K562 (cell line): ENCODE data around the gene PCDHGB1. TPM values are rescaled to one million over a fixed set of nuclear protein-coding genes. Genes with fewer than 3 reads are reported as not detected.

Source experiments
- ATAC-seq: fragments of 200-7000 bp; cut with Tn5 transposase; 3 replicates; pipeline ENCODE4 v1.9.1; 2020; ENCODE audit warnings: moderate library complexity
- BruUV-seq: library from RNA; stranded (reverse); fragments of 400-500 nt; replicated peaks from 2 replicates; lab custom pipeline; 2021; lab: Mats Ljungman, UMichigan
- CTCF ChIA-PET: fragments of 300-600 bp; formaldehyde crosslinking; extraction: SDS; loops from one replicate; lab custom pipeline; 2021; ENCODE audit warnings: low intra/inter-chr PET ratio; lab: Yijun Ruan, JAX
- POLR2A ChIA-PET: fragments of 300-600, 350-650 bp; sonication (Branson Sonifier 250); formaldehyde crosslinking; extraction: SDS; loops from one replicate; lab custom pipeline; 2021; ENCODE audit warnings: antibody characterized with exemption, inconsistent platforms; lab: Yijun Ruan, JAX
- DNase-seq, 4 experiments: peaks; one replicate each; pipeline versions ENCODE4 v3.0.0 to v3.0.0-alpha.2; 2011 to 2018; ENCODE audit warnings: low spot score in 3 of 4, mixed read lengths in 3 of 4; ENCODE audit errors: extremely low read depth in 1 of 4
- FAIRE-seq: peaks from 2 replicates; lab custom pipeline; 2011; peaks lifted over from hg19 to GRCh38; lab: Jason Lieb, UNC
- H2AFZ ChIP-seq: 2 replicates; pipeline ENCODE4 v1.6.0; 2011; ENCODE audit warnings: low read depth, low read length, control low read depth, inconsistent platforms
- H3K27ac ChIP-seq: fragments of 200-600 bp; 3 replicates; pipeline ENCODE4 v1.8.0; 2011; ENCODE audit warnings: low read depth, mild to moderate bottlenecking, control low read depth, inconsistent platforms, low read length, moderate library complexity, mixed read lengths; ENCODE audit errors: extremely low read depth
- H3K27me3 ChIP-seq, 2 experiments: fragments of 300-600 bp in 1 of 2; 2 replicates in 1 of 2; 3 replicates in 1 of 2; pipeline versions ENCODE4 v1.6.0 to v1.8.0; 2011; ENCODE audit warnings: inconsistent platforms in 2 of 2, low read length in 2 of 2, mild to moderate bottlenecking in 1 of 2, mixed read lengths in 1 of 2, moderate library complexity in 1 of 2; ENCODE audit not compliant: control insufficient read depth in 2 of 2, insufficient read depth in 2 of 2
- H3K36me3 ChIP-seq: fragments of 300-600 bp; 3 replicates; pipeline ENCODE4 v1.8.0; 2011; ENCODE audit warnings: mild to moderate bottlenecking, low read length, inconsistent platforms; ENCODE audit not compliant: control insufficient read depth, insufficient read depth
- H3K4me1 ChIP-seq, 2 experiments: fragments of 200-600 bp in 1 of 2; replicated peaks in 1 of 2; 2 replicates in 1 of 2; 3 replicates in 1 of 2; pipeline versions ENCODE4 v1.5.1 to v1.8.0; 2011; ENCODE audit warnings: inconsistent platforms in 2 of 2, low read length in 2 of 2, mild to moderate bottlenecking in 1 of 2, mixed read lengths in 1 of 2, moderate library complexity in 1 of 2; ENCODE audit not compliant: control insufficient read depth in 2 of 2, insufficient read depth in 2 of 2
- H3K4me2 ChIP-seq: 2 replicates; pipeline ENCODE4 v1.6.1; 2011; ENCODE audit warnings: low read length, control low read depth, inconsistent platforms, mixed read lengths; ENCODE audit not compliant: insufficient read depth
- H3K4me3 ChIP-seq: fragments of 200-600 bp; sonication (generic), shearing (Covaris generic); 2 replicates; pipeline ENCODE4 v1.5.1; 2016; ENCODE audit warnings: control low read depth, inconsistent platforms
- H3K79me2 ChIP-seq: fragments of 200-600 bp; 3 replicates; pipeline ENCODE4 v1.8.0; 2011; ENCODE audit warnings: low read length, inconsistent platforms; ENCODE audit not compliant: control insufficient read depth, insufficient read depth
- H3K9ac ChIP-seq, 2 experiments: 2 replicates each; pipeline versions ENCODE4 v1.6.0 to v1.6.1; 2011; ENCODE audit warnings: low read depth in 2 of 2, low read length in 2 of 2, control low read depth in 1 of 2, inconsistent platforms in 1 of 2, mild to moderate bottlenecking in 1 of 2, mixed read lengths in 1 of 2; ENCODE audit not compliant: insufficient read depth in 1 of 2
- H3K9me1 ChIP-seq: one replicate; pipeline ENCODE4 v1.6.0; 2011; ENCODE audit warnings: inconsistent platforms, mild to moderate bottlenecking, low read length, moderate library complexity; ENCODE audit not compliant: control insufficient read depth, insufficient read depth
- H3K9me3 ChIP-seq: replicated peaks from 2 replicates; pipeline ENCODE4 v1.5.1; 2011; ENCODE audit warnings: low read depth, low read length, inconsistent platforms; ENCODE audit not compliant: control insufficient read depth, insufficient read depth
- H4K20me1 ChIP-seq: replicated peaks from 2 replicates; pipeline ENCODE4 v1.6.1; 2011; ENCODE audit warnings: low read length, inconsistent platforms, mixed read lengths; ENCODE audit not compliant: control insufficient read depth, insufficient read depth
- FOXK1 ChIP-seq: sonication (generic); formaldehyde crosslinking; IDR thresholded peaks from 2 replicates; pipeline ENCODE4 v1.8.0; 2022; ENCODE audit warnings: missing genetic modification reagents, mild to moderate bottlenecking, borderline replicate concordance
- NCOA6 ChIP-seq: fragments of 450-650 bp; IDR thresholded peaks from 2 replicates; pipeline ENCODE4 v1.6.1; 2017; ENCODE audit warnings: mild to moderate bottlenecking
- PTBP1 ChIP-seq: fragments of 200-400 bp; formaldehyde crosslinking; IDR thresholded peaks from 2 replicates; pipeline ENCODE4 v1.6.1; 2017; ENCODE audit warnings: low read depth, low read length
- SIN3A ChIP-seq, 2 experiments: fragments of 150-350 bp in 1 of 2; IDR thresholded peaks; 2 replicates each; pipeline ENCODE4 v1.6.1; 2011 to 2016; ENCODE audit warnings: borderline replicate concordance in 2 of 2, low read depth in 2 of 2, low read length in 2 of 2, mild to moderate bottlenecking in 2 of 2, moderate library complexity in 2 of 2; ENCODE audit not compliant: control insufficient read depth in 1 of 2
- ZNF431 ChIP-seq: sonication (generic); formaldehyde crosslinking; IDR thresholded peaks from 2 replicates; pipeline ENCODE4 v1.8.0; 2022; ENCODE audit warnings: mild to moderate bottlenecking, missing genetic modification reagents
- ZNF76 ChIP-seq: fragments of 250-450 bp; sonication (Bioruptor Pico); IDR thresholded peaks from 2 replicates; pipeline ENCODE4 v1.4.0; 2020; ENCODE audit warnings: mild to moderate bottlenecking, moderate library complexity, borderline replicate concordance
- in situ Hi-C: fragments of 300-500 bp; cut with MboI; formaldehyde crosslinking; loops from 4 replicates; pipeline ENCODE4 v1.15.0; 2018; ENCODE audit warnings: inconsistent platforms, mixed read lengths
- intact Hi-C: fragments of 100-400 bp; cut with micrococcal nuclease; formaldehyde crosslinking; loops from 2 replicates; pipeline ENCODE4 v1.14.2; 2022
- polyA plus RNA-seq, 8 experiments: library from polyadenylated mRNA; depleted of rRNA in 4 of 8; stranded (reverse) in 5 of 8; unstranded in 3 of 8; fragments of >200 nt; fragmentation: Nextera tagmentation in 2 of 8; fragmentation: Illumina TruSeq in 1 of 8; extraction: Ambion mirVana in 2 of 8; extraction: Trizol in 1 of 8; gene quantifications; 2 replicates each; pipeline versions ENCODE4 v1.2.1 to v1.2.3, GENCODE V29; 2011 to 2014; ENCODE audit warnings: inconsistent platforms in 1 of 8, missing spikeins in 1 of 8
- total RNA-seq, 7 experiments: library from RNA; depleted of rRNA in 6 of 7; stranded (reverse); fragments of >200 nt in 6 of 7; fragmentation: Illumina TruSeq in 2 of 7; extraction: Trizol in 2 of 7; gene quantifications; 2 replicates each; pipeline versions ENCODE4 v1.2.1 to v1.2.3, GENCODE V29; 2011 to 2021; ENCODE audit warnings: low replicate concordance in 1 of 7
- TF ChIP-seq, protein P1 (sequence below): fragments of 250-450 bp; sonication (Bioruptor Pico); IDR thresholded peaks from 2 replicates; pipeline ENCODE4 v1.8.0; 2022; ENCODE audit warnings: inconsistent platforms
- TF ChIP-seq, protein P2 (sequence below), 2 experiments: fragments of 450-650 bp; IDR thresholded peaks; 2 replicates each; pipeline ENCODE4 v1.6.1; 2018; ENCODE audit warnings: mild to moderate bottlenecking in 2 of 2, low read depth in 1 of 2; ENCODE audit not compliant: partially characterized antibody in 2 of 2

PCDHGB1 gene
- total and polyA plus RNA-seq, 9 of the 15 experiments (the other 6 are each of a cell fraction or from before 2014, with no cell fraction given): 0.06 to 0.20 (median 0.07) TPM; not detected in 2

- TF ChIP-seq, protein P1, sequence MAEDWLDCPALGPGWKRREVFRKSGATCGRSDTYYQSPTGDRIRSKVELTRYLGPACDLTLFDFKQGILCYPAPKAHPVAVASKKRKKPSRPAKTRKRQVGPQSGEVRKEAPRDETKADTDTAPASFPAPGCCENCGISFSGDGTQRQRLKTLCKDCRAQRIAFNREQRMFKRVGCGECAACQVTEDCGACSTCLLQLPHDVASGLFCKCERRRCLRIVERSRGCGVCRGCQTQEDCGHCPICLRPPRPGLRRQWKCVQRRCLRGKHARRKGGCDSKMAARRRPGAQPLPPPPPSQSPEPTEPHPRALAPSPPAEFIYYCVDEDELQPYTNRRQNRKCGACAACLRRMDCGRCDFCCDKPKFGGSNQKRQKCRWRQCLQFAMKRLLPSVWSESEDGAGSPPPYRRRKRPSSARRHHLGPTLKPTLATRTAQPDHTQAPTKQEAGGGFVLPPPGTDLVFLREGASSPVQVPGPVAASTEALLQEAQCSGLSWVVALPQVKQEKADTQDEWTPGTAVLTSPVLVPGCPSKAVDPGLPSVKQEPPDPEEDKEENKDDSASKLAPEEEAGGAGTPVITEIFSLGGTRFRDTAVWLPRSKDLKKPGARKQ (CRISPR knock-in tag): no peak
- no peak for TF ChIP-seq ZNF76 (CRISPR knock-in tag)
These were observed 10.8 kb downstream of the PCDHGB1 start (continued) for GRCh38 chr5:141360685-141361084.

- FAIRE-seq (no peak), ATAC-seq (no peak), DNase-seq (no peak)
- Histone ChIP-seq H3K4me1 (peaks cover 0 to 12% of the 10 kb centered on the region in 2 experiments; a peak in 2 of 5 replicates), H3K4me3 (no peak overlapping the region), H3K9ac (no peak overlapping the region), H2AFZ (no peak overlapping the region), H3K27ac (no peak overlapping the region), H4K20me1 (no peaks in the 10 kb centered on the region), H3K79me2 (no peaks in the 10 kb centered on the region), H3K9me3 (no peaks in the 10 kb centered on the region; the same call in 1 of the 2 replicates), H3K4me2 (no peak overlapping the region), H3K9me1 (no peaks in the 10 kb centered on the region), H3K27me3 (peaks cover 13 to 36% of the 10 kb centered on the region in 2 experiments; a peak in 4 of 5 replicates), H3K36me3 (no peaks in the 10 kb centered on the region)
- POLR2A ChIA-PET: no interaction called here
- intact Hi-C loops: no loop called here
- in situ Hi-C loops: no loop called here
- TF ChIP-seq FOXK1 (CRISPR knock-in tag) (no peak), SIN3A (IDR thresholded peaks at IDR 0.05; ENCODE audit: borderline replicate concordance in 2 of 2, control insufficient read depth in 1 of 2, low read depth in 2 of 2, low read length in 2 of 2) (no peak), NCOA6 (no peak), PTBP1 (no peak), ZNF431 (no peak)
- TF ChIP-seq, protein P2, sequence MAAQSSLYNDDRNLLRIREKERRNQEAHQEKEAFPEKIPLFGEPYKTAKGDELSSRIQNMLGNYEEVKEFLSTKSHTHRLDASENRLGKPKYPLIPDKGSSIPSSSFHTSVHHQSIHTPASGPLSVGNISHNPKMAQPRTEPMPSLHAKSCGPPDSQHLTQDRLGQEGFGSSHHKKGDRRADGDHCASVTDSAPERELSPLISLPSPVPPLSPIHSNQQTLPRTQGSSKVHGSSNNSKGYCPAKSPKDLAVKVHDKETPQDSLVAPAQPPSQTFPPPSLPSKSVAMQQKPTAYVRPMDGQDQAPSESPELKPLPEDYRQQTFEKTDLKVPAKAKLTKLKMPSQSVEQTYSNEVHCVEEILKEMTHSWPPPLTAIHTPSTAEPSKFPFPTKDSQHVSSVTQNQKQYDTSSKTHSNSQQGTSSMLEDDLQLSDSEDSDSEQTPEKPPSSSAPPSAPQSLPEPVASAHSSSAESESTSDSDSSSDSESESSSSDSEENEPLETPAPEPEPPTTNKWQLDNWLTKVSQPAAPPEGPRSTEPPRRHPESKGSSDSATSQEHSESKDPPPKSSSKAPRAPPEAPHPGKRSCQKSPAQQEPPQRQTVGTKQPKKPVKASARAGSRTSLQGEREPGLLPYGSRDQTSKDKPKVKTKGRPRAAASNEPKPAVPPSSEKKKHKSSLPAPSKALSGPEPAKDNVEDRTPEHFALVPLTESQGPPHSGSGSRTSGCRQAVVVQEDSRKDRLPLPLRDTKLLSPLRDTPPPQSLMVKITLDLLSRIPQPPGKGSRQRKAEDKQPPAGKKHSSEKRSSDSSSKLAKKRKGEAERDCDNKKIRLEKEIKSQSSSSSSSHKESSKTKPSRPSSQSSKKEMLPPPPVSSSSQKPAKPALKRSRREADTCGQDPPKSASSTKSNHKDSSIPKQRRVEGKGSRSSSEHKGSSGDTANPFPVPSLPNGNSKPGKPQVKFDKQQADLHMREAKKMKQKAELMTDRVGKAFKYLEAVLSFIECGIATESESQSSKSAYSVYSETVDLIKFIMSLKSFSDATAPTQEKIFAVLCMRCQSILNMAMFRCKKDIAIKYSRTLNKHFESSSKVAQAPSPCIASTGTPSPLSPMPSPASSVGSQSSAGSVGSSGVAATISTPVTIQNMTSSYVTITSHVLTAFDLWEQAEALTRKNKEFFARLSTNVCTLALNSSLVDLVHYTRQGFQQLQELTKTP (IDR thresholded peaks at IDR 0.05; ENCODE audit: low read depth in 1 of 2, partially characterized antibody in 2 of 2): no peak
- TF ChIP-seq, all 486 proteins: peak for 0
- CTCF ChIA-PET: no interaction called here
- BruUV-seq: no TSS peak
These were observed 12.8 kb downstream of the PCDHGB1 start for GRCh38 chr5:141362719-141363118.
